Psoas muscle (tissue), 8 donors: ENCODE data around the gene SPAG9. TPM values are rescaled to one million over a fixed set of nuclear protein-coding genes. Genes with fewer than 3 reads are reported as not detected.
A peak's percentile ranks its signal among the peaks of the same experiment; 100 is the strongest.

Source experiments
- ATAC-seq, 4 donors: fragments of 200-7000 bp; cut with Tn5 transposase; one replicate each; pipeline ENCODE4 v1.9.1; 2020; ENCODE audit warnings: moderate library complexity in 3 of 4, mild to moderate bottlenecking in 2 of 4
- DNase-seq, 2 donors: peaks; one replicate each; pipeline ENCODE4 v3.0.0-alpha.2; 2020
- H3K27ac ChIP-seq: fragments of 200-600 bp; one replicate; pipeline ENCODE4 v1.8.0; 2022
- H3K27me3 ChIP-seq, 3 donors: fragments of 200-600 bp in 1 of 3; one replicate each; pipeline versions ENCODE4 v1.6.1 to v1.8.0; 2013 to 2022; ENCODE audit warnings: low read length in 2 of 3, mild to moderate bottlenecking in 2 of 3, moderate library complexity in 1 of 3; ENCODE audit not compliant: insufficient read depth in 3 of 3
- H3K36me3 ChIP-seq, 2 donors: fragments of 200-600 bp in 1 of 2; one replicate each; pipeline versions ENCODE4 v1.6.1 to v1.8.0; 2013 to 2022; ENCODE audit warnings: low read depth in 1 of 2, mild to moderate bottlenecking in 1 of 2, moderate library complexity in 1 of 2; ENCODE audit not compliant: insufficient read depth in 1 of 2
- H3K4me1 ChIP-seq: fragments of 200-600 bp; one replicate; pipeline ENCODE4 v1.8.0; 2022
- H3K4me3 ChIP-seq: fragments of 200-600 bp; one replicate; pipeline ENCODE4 v1.8.0; 2022; ENCODE audit warnings: mild to moderate bottlenecking
- H3K9me3 ChIP-seq: fragments of 200-600 bp; one replicate; pipeline ENCODE4 v1.8.0; 2022
- WGBS, 3 donors: extraction: QIAGEN DNeasy Blood & Tissue Kit; methylation state at CpG; one replicate each; pipeline versions ENCODE4 v1.1.6 to v1.1.7; 2013; 5-methylcytosine and 5-hydroxymethylcytosine counted together
- intact Hi-C, 2 donors: fragments of 100-400 bp; cut with DNase I; formaldehyde crosslinking; loops; one replicate each; pipeline versions ENCODE4 v1.11.0 to v1.14.2; 2022
- polyA plus RNA-seq, 3 donors: library from polyadenylated mRNA; stranded (reverse); fragments of 200-250 nt; gene quantifications; one replicate each; pipeline ENCODE4 v1.2.3, GENCODE V29; 2013
- total RNA-seq, 4 donors: library from RNA; stranded (reverse); fragmentation: NEBNext Ultra II Directional in 2 of 4; extraction: Animal tissue kit (Norgen Biotek cat#: 25700) in 2 of 4; gene quantifications; one replicate each; pipeline versions ENCODE4 v1.2.1 to v1.2.4, GENCODE V29; 2021 to 2023
- TF ChIP-seq, protein P1 (sequence below): fragments of 200-600 bp; IDR thresholded peaks from one replicate; pipeline ENCODE4 v1.8.0; 2022; ENCODE audit warnings: antibody characterized with exemption
- donor health status: healthy with polysubstance abuse.
- donor health status: DM: no; HTN: no; CAD: no; lungs with moderate emphysema.
- donor health status: Bipolar disorder and iron deficiency.
- donor health status: healthy.
- donor health status: DM: yes; HTN: yes; CAD: no.
- donor health status: DM: no; HTN: no; CAD: no.
- donor health status: DM: no; HTN: no; CAD: no.
- donor health status: DM: yes; HTN: yes; CAD: no.

SPAG9 gene
- total and polyA plus RNA-seq, 7 donors: 34.8 to 133 (median 92.1) TPM

DNA sequence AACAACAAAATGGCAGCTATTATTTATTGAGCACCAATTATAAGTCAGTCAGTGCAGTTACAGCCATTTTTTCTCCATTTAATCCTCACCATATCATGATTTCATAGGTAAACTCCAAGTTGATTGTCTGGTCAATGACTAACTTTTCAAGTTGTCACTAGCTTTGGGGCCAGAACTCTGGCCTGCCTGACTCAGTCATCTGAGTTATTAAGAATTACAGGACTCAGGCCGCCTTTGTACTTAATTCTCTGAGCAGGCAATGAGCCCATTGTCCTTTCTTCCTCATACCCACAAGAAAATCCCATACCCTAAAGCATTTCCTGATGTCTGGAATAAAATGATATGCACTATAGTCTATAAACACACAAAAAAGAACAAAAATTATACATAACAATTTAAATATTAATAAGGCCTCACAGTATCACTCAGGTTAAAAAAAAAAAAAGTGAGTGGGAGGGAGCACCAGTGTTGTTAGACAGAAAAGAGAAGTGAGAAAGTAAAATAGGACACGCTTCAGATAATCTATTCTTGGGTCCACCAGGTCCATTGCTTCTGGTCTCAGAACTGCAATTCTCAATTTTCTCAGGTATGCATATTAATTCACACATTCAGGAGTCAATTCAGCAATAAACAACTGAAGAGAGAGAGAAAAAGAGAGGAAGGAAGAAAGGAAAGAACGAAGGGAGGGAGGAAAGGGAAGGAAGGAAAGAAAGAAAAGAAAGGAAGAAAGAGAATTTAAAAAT lies 70.2 kb downstream of the SPAG9 start:
- no peaks in the 10 kb centered on the region for H3K27me3 ChIP-seq
- TF ChIP-seq, protein P1, sequence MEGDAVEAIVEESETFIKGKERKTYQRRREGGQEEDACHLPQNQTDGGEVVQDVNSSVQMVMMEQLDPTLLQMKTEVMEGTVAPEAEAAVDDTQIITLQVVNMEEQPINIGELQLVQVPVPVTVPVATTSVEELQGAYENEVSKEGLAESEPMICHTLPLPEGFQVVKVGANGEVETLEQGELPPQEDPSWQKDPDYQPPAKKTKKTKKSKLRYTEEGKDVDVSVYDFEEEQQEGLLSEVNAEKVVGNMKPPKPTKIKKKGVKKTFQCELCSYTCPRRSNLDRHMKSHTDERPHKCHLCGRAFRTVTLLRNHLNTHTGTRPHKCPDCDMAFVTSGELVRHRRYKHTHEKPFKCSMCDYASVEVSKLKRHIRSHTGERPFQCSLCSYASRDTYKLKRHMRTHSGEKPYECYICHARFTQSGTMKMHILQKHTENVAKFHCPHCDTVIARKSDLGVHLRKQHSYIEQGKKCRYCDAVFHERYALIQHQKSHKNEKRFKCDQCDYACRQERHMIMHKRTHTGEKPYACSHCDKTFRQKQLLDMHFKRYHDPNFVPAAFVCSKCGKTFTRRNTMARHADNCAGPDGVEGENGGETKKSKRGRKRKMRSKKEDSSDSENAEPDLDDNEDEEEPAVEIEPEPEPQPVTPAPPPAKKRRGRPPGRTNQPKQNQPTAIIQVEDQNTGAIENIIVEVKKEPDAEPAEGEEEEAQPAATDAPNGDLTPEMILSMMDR: no peak
- no peak for DNase-seq
- peaks cover 0 to 6% of the 10 kb centered on the region in 2 donors for H3K36me3 ChIP-seq
- peaks cover 9% of the 10 kb centered on the region for H3K4me1 ChIP-seq
- ATAC-seq: no peak
- H3K4me3 ChIP-seq: no peak overlapping the region
- H3K27ac ChIP-seq: no peak overlapping the region
- 87 to 91% (median 89%) methylated on average over 3 of the region's 3 CpGs for WGBS, 3 donors
- intact Hi-C loops: no loop called here
- no peaks in the 10 kb centered on the region for H3K9me3 ChIP-seq

DNA sequence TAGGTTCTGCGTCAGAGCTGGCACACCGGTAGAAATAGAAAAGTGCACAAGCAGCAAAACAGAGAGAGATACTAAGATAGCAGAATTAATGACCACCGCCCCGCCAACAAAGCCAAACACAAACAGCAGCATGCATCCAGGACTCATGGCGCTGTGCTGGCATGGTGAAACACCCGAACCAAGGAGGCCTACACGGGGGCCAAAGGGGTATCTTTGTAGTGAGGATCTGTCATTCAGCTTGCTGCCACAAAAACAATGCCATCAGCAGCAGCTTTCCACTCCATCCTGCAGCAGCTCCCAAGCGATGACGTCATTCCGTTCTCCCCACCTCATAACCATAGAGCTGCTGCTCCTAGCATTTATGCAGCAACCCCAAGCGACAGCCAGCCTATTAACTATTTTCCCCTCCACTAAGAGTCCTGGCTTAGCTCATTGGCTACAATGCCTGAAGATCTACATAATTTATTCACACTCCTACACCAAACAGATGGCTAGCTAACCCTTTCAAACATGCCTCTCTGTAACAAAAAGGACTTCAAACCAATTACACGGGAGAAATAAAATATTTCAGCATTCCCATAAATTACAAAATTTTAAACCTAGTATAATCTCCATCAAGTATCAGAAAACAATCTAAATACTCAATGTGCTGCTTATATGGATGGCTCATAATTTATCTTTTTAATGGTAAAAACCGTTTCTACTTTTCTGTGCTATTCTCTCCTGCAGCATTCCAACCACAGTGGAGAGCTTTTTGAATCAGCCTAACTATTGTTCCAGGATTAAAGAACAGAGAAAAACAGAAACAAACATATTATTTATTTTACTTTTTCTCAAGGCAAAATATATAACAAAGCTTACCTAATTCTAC lies 73.9 kb downstream of the SPAG9 start:
- Histone ChIP-seq H3K36me3 (peaks cover 0 to 4% of the 10 kb centered on the region in 2 donors), H3K4me1 (peaks cover 7% of the 10 kb centered on the region), H3K4me3 (peak overlapping the region; percentile 5), H3K27me3 (no peaks in the 10 kb centered on the region), H3K9me3 (no peaks in the 10 kb centered on the region), H3K27ac (no peak overlapping the region)
- peak in 1 of 2 donors; percentile 38 for DNase-seq
- intact Hi-C loops: no loop called here
- TF ChIP-seq, protein P1: no peak
- ATAC-seq: peak; percentile 32 to 79 (median 70)
- 47 to 52% (median 49%) methylated on average over 13 of the region's 13 CpGs for WGBS, 3 donors

DNA sequence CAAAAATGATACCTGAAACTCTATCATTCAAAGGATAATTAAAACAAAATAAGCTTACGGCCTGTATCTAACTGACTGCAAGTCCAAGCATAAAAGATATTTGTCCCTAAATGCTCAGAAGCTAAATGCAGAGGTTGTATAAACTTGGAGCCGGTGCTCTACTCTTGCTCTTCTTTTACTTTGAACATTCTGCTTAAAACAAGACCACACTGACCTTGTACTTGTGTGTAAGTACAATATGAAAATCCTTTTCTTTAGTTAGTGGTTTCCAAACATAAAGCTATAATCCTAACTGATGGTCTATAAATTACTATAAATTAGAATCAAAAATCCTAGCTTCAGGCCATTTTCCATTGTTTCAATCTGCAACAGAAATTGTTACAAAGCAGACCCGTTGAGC lies 74.6 kb downstream of the SPAG9 start:
- no peak for DNase-seq
- TF ChIP-seq, protein P1: no peak
- Histone ChIP-seq H3K27me3 (no peaks in the 10 kb centered on the region), H3K36me3 (peaks cover 0 to 10% of the 10 kb centered on the region in 2 donors), H3K4me1 (peaks cover 7% of the 10 kb centered on the region), H3K27ac (no peak overlapping the region), H3K9me3 (no peaks in the 10 kb centered on the region), H3K4me3 (peak overlapping the region; percentile 5)
- 59 to 73% (median 63%) methylated on average over 3 of the region's 3 CpGs for WGBS, 3 donors
- ATAC-seq: peak in 1 of 4 donors; percentile 9
- intact Hi-C loops: no loop called here

DNA sequence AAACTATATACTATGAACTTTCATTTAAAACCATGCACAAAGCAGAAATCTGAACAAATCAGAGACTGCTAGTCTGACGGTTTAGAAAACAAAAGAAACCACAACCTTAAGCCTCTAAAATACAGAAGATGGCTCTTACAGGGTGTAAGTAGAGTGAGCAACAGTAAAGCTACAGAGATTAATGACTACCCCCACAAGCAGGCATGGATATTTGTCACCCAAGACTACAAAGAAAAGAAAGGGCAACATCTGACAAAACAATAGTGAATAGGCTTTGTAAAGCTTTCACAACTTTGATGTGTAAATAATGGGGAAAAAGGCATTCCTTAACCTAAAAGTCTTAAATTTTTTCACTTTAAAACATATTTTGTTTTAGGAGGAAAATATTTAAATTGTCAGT lies 75.0 kb downstream of the SPAG9 start:
- no peak for DNase-seq
- ATAC-seq: peak in 1 of 4 donors; percentile 28
- Histone ChIP-seq H3K4me1 (peaks cover 7% of the 10 kb centered on the region), H3K9me3 (no peaks in the 10 kb centered on the region), H3K36me3 (peaks cover 0 to 15% of the 10 kb centered on the region in 2 donors), H3K27me3 (no peaks in the 10 kb centered on the region), H3K4me3 (no peak overlapping the region), H3K27ac (no peak overlapping the region)
- intact Hi-C loops: no loop called here
- TF ChIP-seq, protein P1: no peak
- 56 to 65% (median 60%) methylated on average over 1 of the region's 1 CpG for WGBS, 3 donors
